DMS 273 treated with DMSO at 0.1 percent for 48 hours (cell line): Measurements from ENCODE around the gene SPDL1.

Experiments used
- DNase-seq: peaks from one replicate; lab custom pipeline; 2025; lab: John Stamatoyannopoulos, UW

Gene SPDL1

DNA sequence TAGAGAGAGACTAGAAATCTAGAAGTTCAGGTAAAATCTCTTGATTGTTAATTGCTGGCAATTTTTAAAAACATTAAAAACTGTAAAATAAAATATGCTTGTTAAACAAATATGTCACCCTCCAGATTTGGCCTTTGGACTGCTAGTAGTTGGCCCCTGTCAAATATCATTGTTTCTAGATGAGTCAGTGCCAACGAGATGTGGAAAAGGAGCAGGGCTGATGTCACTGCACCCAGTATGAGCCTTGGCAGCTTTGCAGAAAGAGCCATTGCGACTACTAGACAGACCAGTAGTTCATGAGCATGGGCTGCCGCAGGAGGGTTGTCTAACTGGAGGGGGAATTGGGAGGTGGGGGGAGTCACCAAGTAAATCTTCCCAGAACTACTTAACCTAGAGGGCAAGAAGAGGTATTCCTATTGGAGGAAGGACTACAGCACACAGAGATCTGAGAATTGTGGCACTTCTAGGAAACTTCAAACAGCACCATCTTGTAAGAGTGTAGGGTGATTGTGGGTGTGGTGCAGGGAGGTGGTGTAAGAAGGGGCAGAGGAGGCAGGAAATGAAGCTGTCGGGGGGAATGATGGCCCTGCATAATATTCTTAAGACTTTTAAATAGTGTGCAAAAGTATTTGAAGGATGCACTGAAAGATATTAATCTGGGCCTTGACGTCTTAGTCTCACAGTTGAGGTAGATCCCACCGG is 46.4 kb downstream of the SPDL1 start:
- no peak for DNase-seq

DNA sequence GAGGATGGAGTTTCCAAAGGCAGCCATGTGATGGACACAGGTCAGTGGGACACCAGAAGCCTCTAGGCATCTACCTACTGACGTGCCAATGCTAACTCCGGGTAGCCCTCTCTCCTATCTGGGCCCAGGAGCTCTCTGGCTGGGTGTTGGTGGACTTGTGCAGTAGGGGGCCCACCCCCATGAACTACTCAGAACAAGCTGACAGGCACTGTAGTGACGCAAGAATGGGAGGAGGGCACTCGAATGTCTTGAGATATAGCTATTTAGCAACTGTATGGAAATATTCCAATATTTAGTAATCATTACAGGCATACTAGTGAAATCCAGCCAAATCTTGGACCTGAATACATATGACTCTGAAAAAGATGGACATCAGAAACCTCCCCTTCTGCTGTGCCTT is 47.8 kb downstream of the SPDL1 start:
- no peak for DNase-seq

DNA sequence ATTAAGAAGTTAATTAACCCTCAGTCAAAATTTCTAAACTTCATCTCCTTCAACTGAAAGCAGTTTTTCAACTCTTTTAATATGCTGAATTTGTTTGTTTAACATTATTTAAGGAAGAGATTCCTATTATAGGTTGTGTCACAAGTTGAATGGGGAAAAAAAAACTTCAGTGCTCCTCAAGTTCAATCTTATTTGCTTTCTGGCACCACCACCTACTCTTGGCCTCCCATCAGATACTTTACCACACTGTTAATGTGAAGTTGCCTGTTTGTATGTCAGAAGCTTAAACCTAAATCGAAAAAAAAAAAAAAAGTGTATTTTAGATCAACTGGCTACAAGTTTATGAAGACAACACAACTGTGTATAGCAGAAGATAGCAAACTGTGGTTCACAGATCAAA is 49.4 kb downstream of the SPDL1 start:
- no peak for DNase-seq

DNA sequence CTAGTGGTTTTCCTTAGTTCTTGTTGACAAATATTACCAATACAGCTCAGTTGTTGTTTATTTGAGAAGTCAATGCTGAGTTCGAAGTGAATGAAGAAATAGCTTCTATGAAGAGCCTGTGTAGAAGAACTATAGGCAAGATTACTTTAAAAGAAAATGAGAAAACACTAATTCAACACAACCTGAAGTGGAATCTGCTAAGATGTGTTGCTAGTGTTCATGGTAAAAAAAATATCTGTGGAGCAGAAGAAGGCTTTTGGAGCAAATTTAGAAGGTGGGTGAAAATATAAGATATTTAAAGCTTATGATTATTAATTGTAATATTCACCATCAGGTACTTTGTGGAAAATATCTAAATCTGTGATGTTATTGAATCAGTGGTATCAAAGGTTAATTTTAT is 51.0 kb downstream of the SPDL1 start:
- DNase-seq = no peak

DNA sequence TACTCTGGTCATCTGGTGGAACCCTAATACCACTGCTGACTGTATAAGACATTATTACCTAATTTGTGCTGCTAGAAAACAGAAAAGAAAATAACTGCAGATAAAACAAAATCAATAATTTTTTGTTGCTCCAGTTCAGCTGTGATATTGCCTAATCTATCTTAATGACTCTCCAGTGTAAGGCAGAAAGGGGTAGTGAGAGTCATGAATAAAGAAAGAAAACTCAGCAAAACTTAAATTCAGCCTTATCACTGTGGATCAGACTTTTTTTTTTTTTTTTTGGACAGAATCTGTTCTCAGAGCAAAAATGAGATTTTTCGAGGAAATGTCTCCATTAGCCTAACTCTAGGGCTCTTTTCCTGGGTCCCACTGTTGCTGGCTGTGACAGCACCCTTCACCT is 52.4 kb downstream of the SPDL1 start:
- no peak for DNase-seq

DNA sequence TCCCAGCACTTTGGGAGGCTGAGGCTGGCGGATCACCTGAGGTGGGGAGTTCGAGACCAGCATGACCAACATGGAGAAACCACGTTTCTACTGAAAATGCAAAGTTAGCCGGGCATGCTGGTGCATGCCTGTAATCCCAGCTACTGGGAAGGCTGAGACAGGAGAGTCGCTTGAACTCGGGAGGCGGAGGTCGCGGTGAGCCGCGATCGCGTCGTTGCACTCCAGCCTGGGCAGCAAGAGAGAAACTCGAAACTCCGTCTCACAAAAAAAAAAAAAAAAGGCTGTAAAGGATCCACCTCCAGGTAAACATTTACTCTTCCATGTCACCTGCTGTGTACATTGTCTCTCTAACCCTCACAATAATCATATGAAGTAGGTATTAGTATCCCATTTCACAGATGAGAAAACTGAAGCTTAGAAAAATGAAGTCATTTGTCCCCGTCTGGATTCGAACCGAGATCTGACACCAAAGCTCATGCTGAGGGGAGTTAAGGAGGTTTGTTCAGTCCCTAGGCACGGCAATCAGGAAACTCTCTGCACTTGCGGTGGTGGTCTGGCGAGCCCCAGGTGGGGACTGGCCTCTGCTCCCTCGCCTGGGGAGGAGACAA is 53.0 kb downstream of the SPDL1 start:
- DNase-seq = no peak

DNA sequence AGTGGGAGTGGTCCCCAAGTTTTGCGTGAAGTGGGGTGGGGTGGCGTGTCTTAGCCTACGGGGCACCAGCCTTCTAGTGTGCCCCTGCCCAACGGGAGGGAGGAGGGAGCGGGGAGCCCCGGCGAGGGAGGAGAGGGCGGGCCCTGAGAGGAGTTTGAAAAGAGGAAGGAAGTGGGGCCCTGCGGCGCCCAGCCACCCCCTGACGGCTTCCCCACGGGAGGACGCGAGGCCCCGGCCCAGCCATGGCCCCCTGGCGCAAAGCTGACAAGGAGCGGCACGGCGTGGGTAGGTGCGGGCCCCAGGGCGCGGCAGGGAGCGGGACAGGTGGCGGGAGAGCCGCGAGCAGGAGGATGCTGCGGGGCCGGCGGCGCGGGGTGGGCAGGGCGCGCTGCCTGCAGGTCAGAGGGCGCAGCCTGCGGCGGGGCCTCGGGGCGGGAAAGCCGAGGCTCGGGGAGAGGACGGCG is 53.5 kb downstream of the SPDL1 start, which contains the start of gene DOCK2:
TSS of gene DOCK2 (plus strand) at position 191 of the 464 bp plus-strand sequence. CDS start at position 243, 52 bp downstream.
- no peak for DNase-seq

DNA sequence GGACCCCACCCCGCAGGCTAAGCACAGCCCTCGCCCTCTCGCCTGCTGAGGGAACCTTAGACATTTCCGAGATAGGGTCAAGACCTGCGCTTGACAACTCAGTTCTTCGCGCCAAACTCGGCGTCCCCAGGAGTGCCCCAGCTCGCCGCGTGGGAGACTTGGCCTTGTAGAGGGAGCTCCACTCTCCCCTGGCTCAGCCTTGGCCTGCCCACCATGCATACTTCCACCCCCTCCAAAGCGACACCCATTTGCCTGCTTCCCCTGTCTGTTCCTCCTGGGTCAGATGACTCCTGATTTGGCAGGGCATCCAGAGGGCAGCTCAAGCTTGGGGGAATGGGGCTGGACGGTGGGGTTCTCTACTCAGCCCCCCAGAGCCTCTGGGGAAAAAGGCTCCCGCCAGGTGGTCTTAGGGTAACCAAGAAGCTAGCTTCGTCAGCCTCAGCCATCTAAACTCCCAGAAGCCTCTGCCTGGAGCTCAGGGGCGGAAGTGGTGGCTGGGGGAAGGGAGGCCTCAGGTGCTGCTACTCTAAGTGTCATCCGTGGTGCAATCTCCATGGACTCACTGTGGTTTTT is 54.1 kb downstream of the SPDL1 start:
- no peak for DNase-seq

DNA sequence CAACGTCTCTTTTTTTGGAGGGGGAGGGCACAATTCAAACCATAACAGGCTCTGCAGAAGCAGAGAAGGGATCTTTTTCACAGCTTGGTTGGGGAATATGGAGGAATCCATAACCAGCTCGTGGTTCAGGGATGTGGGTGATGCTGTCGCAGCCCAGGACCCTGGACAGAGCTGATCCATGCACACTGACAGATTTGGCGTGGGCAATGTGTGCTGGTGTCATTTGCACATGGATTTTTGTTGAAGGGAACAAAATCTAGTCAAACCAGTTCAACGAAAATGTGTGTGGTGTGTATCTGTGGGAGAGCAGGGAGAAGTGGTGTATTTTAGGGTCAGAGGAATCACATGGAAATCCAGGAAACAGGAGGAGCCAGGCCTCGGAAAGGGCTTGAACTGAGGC is 57.7 kb downstream of the SPDL1 start:
- DNase-seq = no peak

DNA sequence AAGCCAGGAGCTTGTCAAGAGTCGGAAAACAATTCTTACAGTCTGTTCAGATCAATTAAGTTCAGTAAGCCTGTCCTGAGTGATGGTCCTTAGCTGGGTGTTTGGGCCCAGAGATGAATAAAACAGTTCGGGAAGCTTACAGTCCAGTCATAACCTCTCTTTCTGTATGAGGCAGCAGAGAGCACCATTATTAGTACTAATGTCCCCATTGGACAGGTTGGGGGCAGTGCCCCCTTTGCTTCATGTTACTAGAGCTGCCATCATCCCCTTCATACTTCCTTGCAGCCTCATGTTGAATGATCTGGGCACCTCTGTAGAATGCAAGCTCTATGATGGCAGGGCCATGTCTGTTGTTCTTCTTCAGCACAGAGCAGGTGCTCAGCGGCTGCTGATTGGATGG is 63.3 kb downstream of the SPDL1 start:
- no peak for DNase-seq

DNA sequence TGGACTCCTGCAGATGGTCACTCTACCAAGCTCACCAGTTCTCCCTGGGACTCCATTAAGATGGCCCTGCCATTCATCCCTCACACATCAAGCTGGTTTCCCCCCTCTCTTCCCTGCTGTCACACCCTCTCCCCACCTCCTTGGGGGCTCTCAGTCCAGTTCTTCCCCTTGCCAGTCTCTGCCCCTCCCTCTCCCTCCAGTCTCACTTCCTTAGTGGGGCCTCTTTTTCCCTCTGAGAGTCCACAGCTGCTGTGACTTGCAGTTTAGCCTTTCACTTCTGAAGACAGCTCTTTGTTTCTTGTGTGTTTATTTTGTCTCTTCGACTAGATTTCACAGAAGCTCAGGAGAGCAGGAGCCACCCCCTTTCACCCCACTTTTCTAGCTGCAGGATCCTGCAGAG is 64.0 kb downstream of the SPDL1 start:
- DNase-seq = no peak

DNA sequence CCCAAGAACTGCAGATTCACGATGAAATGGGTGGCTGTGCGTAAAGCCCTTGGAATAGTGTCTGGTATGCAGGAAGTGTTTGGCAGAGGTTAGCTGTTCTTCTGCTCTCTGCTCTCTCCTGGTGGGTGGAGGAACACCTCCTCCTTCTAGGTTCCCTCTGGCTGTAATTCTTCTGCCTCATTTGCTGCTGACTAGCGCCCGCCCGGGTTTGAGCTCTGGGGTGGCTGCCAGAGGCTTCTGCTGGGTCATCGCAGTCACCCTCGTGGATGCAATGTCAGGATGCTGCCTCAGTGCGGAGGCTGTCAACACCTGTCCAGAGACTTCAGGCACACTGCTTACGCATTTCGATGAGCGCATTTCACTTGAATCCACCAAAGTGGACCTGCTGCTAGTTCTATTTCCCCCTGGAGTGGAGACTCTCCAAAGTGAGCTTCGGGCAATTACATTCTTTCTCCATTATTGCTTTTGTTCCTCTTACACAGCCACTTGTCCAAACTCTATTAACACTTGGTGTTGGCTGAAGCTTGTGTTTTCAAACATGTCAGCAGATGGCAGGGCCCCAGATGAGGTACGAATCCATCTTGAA is 65.2 kb downstream of the SPDL1 start:
- DNase-seq = no peak

DNA sequence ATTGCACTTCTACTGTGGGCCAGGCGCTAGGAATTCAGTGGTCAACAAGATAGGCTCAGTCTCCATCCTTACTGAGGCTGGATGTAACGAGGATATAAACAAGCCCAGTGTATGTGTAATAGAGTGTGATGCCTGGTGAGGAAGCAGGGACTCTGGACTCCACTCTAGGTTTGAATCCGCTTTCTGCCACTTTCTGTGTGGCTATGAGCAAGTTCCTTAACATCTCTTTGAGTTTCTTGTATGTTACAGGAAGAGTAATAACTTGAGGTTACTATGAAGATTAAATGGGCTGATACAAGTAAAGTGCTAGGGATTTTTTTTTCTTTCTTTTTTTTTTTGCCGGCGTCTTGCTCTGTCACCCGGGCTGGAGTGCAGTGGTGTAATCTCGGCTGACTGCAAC is 65.9 kb downstream of the SPDL1 start:
- no peak for DNase-seq

DNA sequence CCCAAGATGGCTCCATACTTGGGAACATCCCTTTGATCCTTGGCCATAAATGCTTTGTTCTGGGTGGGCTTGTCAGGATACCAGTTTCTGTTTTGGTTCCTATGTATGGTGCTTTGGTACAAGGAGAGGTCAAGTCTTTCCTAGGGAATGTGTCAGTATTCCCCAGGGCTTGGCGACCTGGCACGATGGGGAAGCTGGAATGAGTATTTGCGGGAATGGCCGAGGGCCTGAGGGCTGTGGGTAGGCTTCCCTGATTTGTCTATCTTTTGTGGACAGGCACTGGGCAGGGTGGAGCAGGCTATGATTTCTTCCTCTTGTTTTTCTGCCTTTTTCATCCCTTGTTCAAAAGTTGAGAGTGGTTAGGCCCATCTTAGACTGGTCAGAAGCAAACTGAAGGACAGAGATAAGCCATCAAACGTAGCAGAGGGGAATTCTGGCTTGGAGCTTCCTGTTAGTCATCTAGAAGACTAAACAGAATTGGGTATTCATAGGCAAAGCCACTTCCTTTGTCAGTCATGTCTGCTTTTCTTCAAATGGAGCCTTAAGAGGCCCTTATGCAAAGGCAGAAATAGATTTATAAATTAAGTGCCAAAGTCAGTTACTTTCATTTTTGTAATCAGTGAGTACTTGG is 67.2 kb downstream of the SPDL1 start:
- DNase-seq = no peak

DNA sequence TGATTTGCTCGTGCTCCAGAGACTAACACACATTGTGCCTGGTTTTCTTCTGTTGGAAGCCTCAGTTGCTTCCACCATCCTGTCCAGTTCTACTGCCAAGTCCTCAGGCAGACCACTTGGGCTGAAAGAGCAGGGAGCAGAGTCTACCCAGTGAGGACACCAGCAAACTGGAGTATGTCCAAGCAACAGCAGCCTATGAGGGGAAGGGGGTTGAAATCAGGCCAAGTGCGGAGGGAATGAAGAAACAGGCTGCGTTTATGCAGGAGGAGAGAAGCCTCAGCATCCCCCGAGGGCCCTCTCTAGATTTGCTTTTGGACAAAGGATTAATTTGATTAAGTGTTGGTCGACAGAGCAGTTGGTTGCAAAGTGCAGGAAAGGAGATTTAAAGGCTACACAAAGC is 68.0 kb downstream of the SPDL1 start:
- no peak for DNase-seq

DNA sequence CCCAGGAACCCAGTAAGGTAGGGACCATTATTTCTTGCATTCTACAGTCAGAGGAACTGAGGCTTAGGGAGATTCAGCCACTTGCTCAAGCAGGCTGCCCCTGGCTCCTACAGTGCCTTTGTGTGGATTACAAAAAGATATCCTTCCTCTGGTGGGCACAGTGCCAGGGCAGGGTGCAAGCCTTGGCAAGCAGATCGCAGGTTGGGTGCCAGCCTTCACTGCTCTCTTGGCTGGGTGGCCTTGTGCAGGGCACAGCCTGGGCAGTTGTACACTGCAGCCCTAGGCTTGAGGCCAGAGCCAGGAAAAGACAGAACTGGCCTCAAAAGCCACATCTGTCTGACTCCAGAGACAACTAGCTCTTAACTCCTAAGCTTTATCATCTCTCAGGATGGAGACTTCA is 68.5 kb downstream of the SPDL1 start:
- DNase-seq = no peak

DNA sequence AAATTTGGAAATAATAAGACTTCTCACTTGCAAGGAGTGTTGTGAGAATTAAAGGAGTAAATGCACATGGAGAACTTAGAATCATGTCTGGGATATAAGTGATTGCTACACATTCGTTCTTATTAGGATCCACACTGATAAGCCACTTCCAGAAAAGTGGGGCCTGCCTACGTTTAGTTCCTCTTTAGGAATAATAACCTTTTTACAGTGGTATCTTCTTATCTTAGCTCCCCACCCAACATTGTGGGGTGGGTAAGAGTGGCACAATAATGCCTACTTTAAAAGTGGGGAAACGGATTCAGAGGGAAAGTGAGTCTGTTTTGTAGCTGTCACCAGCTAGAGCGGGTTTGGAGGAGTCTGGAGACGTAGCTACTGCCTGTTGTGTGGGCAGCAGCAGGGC is 69.5 kb downstream of the SPDL1 start:
- no peak for DNase-seq
